B cell (primary cell): Measurements from ENCODE around the gene DPP4.

ENCODE experiments used
- CTCF ChIP-seq: fragments of 200-600 bp; IDR thresholded peaks from one replicate; pipeline ENCODE4 v1.8.0; 2022; ENCODE audit warnings: antibody characterized with exemption, mild to moderate bottlenecking
- EZH2 ChIP-seq: IDR thresholded peaks from 2 replicates; pipeline ENCODE4 v1.6.1; 2012; ENCODE audit warnings: borderline replicate concordance, low read depth, mild to moderate bottlenecking, moderate library complexity, low read length; ENCODE audit not compliant: insufficient read depth, poor library complexity, severe bottlenecking

- TF ChIP-seq CTCF (no peak), EZH2 (no peak)
These were observed 3.6 kb downstream of the DPP4 start for GRCh38 chr2:162070228-162070936.
